ENCODE results near the gene TTC4.

The TTC4 gene

DNA sequence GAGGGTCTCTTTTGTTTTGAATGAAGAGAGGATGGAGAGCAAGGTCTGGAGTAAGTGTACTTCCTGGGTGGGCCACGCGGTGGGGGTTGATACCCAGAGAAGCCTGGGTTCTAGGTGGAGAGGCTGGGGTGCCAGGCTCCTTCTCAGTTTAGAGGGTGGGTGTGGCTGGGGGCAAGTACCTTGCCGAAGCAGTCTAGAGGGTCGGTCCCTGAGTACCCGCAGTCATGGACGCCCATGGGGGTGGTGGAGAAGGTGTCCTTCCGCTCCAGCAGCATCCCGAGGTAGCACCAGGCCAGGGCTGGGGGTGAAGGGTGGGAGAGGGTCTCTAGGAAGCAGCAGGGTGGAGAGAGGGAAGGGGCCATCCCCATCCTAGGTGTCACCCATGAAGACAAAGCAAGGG is 71.1 kb downstream of the TTC4 start:
- Histone ChIP-seq H3K9me3 (ENCODE audit: control insufficient read depth, insufficient read depth, low read length) (no peaks in the 10 kb centered on the region), H3K36me3 (ENCODE audit: control insufficient read depth, insufficient read depth, low read length) (no peaks in the 10 kb centered on the region), H3K9ac (ENCODE audit: low read depth, low read length) (no peak overlapping the region), H3K4me1 (ENCODE audit: control insufficient read depth, insufficient read depth, low read length) (peaks cover 4% of the 10 kb centered on the region; the same call in 1 of the 2 replicates), H3K27ac (ENCODE audit: low read depth, low read length) (no peak overlapping the region), H3K4me3 (ENCODE audit: low read depth, low read length) (no peak overlapping the region), H3K27me3 (ENCODE audit: control insufficient read depth, insufficient read depth, low read length) (peaks cover 15% of the 10 kb centered on the region)

DNA sequence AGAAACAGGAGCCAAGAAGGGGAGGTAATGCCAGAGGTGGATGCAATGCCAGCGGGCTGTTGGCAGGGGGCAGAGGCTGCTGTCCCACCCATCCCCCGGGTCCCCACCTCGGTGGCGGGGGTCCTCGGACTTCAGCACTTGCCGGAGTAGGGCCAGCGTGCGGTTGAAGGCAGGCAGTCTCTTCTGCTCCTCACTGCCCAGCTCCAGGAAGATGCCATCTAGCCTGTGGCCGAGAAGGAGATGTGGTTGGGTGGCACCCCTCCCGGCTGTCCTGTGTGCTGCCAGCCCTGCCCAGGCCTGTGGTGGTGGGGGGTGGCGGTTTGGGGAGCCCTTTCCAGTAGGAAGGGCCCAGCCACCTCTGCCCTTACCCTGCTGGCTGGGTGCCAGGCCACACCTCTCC is 71.9 kb downstream of the TTC4 start:
- Histone ChIP-seq H3K4me1 (ENCODE audit: control insufficient read depth, insufficient read depth, low read length) (peaks cover 4% of the 10 kb centered on the region; the same call in 1 of the 2 replicates), H3K9me3 (ENCODE audit: control insufficient read depth, insufficient read depth, low read length) (no peaks in the 10 kb centered on the region), H3K9ac (ENCODE audit: low read depth, low read length) (no peak overlapping the region), H3K27ac (ENCODE audit: low read depth, low read length) (no peak overlapping the region), H3K27me3 (ENCODE audit: control insufficient read depth, insufficient read depth, low read length) (peaks cover 7% of the 10 kb centered on the region), H3K4me3 (ENCODE audit: low read depth, low read length) (no peak overlapping the region), H3K36me3 (ENCODE audit: control insufficient read depth, insufficient read depth, low read length) (no peaks in the 10 kb centered on the region)

DNA sequence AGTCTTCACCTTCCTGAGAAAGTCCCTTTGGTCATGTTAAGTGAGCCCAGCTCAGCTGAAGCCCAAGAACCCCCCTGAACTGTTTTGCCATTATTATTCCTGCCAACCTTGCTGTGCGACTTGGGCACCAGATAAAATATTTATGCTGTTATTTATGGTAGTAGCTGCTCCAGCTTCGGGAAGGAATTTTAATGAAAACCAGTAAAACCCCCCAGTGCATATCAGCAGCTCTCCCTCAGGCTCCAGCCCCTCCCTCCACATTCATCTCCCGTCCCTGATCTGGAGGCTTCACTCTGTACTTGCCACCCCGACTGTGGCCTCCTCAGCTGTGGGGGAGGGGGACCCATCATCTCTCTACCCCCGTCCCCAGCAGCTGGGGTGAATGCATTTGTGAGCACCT is 72.8 kb downstream of the TTC4 start:
- Histone ChIP-seq H3K27me3 (ENCODE audit: control insufficient read depth, insufficient read depth, low read length) (no peaks in the 10 kb centered on the region), H3K36me3 (ENCODE audit: control insufficient read depth, insufficient read depth, low read length) (no peaks in the 10 kb centered on the region), H3K9me3 (ENCODE audit: control insufficient read depth, insufficient read depth, low read length) (no peaks in the 10 kb centered on the region), H3K9ac (ENCODE audit: low read depth, low read length) (no peak overlapping the region), H3K27ac (ENCODE audit: low read depth, low read length) (no peak overlapping the region), H3K4me1 (ENCODE audit: control insufficient read depth, insufficient read depth, low read length) (peaks cover 4% of the 10 kb centered on the region; the same call in 1 of the 2 replicates), H3K4me3 (ENCODE audit: low read depth, low read length) (no peak overlapping the region)

DNA sequence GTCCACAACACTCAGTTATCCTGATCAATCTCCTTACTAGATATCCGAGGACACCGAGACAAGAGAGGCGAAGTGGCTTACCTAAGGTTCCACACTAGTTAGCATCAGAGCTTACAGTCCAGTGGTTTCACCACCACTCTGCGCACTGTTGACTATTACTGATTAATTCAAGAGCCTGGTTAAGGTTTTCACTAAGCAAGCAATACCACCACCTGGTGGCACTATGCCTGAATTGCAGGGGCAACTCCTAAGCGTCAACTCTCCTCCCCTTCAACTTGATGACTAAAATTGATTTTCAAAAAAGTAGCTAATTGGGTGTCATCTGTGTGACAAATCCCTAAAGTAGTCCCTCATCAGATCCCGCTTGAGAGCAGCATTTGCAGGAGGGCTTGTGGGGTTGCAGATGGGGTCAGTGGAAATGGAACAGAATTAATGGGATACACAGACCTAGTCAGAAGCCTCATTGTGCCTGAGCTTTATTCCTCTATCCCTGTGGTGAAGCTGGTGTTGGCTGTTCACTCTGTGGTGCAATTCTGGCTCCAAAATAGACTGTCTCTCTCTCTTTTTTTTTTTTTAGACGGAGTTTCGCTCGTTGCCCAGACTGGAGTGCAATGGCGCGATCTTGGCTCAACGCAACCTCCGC is 76.3 kb downstream of the TTC4 start:
- Histone ChIP-seq H3K4me1 (ENCODE audit: control insufficient read depth, insufficient read depth, low read length) (peaks cover 27% of the 10 kb centered on the region), H3K9ac (ENCODE audit: low read depth, low read length) (no peak overlapping the region), H3K27me3 (ENCODE audit: control insufficient read depth, insufficient read depth, low read length) (no peaks in the 10 kb centered on the region), H3K9me3 (ENCODE audit: control insufficient read depth, insufficient read depth, low read length) (no peaks in the 10 kb centered on the region), H3K4me3 (ENCODE audit: low read depth, low read length) (no peak overlapping the region), H3K27ac (ENCODE audit: low read depth, low read length) (no peak overlapping the region), H3K36me3 (ENCODE audit: control insufficient read depth, insufficient read depth, low read length) (no peaks in the 10 kb centered on the region)

All from HUES48 (cell line).